Liver (tissue), 9 donors: ENCODE measurements around the gene VRK2. TPM values are rescaled to one million over a fixed set of nuclear protein-coding genes. Genes with fewer than 3 reads are reported as not detected.

Experiments used
- DNase-seq: peaks from one replicate; pipeline ENCODE4 v3.0.0-alpha.2; 2017; ENCODE audit warnings: low spot score
- H3K27ac ChIP-seq, 2 donors: one replicate each; pipeline ENCODE4 v1.7.0; 2013; ENCODE audit warnings: inconsistent platforms in 2 of 2, low read length in 2 of 2, control low read depth in 1 of 2, low read depth in 1 of 2, mild to moderate bottlenecking in 1 of 2
- H3K27me3 ChIP-seq, 4 donors: one replicate each; pipeline versions ENCODE4 v1.6.1 to v1.7.0; 2013; ENCODE audit warnings: low read length in 3 of 4, inconsistent platforms in 1 of 4, mild to moderate bottlenecking in 1 of 4, moderate library complexity in 1 of 4; ENCODE audit not compliant: control insufficient read depth in 4 of 4, insufficient read depth in 4 of 4
- H3K36me3 ChIP-seq, 4 donors: one replicate each; pipeline versions ENCODE4 v1.6.1 to v1.7.0; 2013; ENCODE audit warnings: low read length in 3 of 4, mild to moderate bottlenecking in 3 of 4, low read depth in 1 of 4, moderate library complexity in 1 of 4; ENCODE audit not compliant: control insufficient read depth in 4 of 4, insufficient read depth in 3 of 4
- H3K4me1 ChIP-seq, 4 donors: one replicate each; pipeline versions ENCODE4 v1.6.1 to v1.7.0; 2013; ENCODE audit warnings: low read length in 3 of 4, mild to moderate bottlenecking in 3 of 4, moderate library complexity in 1 of 4; ENCODE audit not compliant: control insufficient read depth in 4 of 4, insufficient read depth in 4 of 4
- H3K4me3 ChIP-seq, 3 donors: one replicate each; pipeline versions ENCODE4 v1.6.1 to v1.7.0; 2013; ENCODE audit warnings: low read length in 3 of 3, control low read depth in 1 of 3, low read depth in 1 of 3, mild to moderate bottlenecking in 1 of 3
- H3K9ac ChIP-seq, 2 donors: one replicate each; pipeline ENCODE4 v1.7.0; 2013; ENCODE audit warnings: low read length in 2 of 2, mild to moderate bottlenecking in 2 of 2, moderate library complexity in 2 of 2, control low read depth in 1 of 2, low read depth in 1 of 2
- H3K9me3 ChIP-seq, 4 donors: one replicate each; pipeline versions ENCODE4 v1.6.1 to v1.7.0; 2013; ENCODE audit warnings: low read length in 3 of 4; ENCODE audit not compliant: control insufficient read depth in 4 of 4
- EGR1 ChIP-seq, 2 donors: IDR thresholded peaks; 2 replicates each; pipeline ENCODE4 v1.6.1; 2016 to 2018; ENCODE audit warnings: antibody characterized with exemption in 2 of 2, low read depth in 2 of 2
- FOXA1 ChIP-seq: IDR thresholded peaks from 2 replicates; pipeline ENCODE4 v1.6.1; 2016; ENCODE audit warnings: antibody characterized with exemption
- FOXA2 ChIP-seq: IDR thresholded peaks from 2 replicates; pipeline ENCODE4 v1.6.1; 2016; ENCODE audit warnings: antibody characterized with exemption
- GABPA ChIP-seq, 2 donors: IDR thresholded peaks in 1 of 2; conservative IDR thresholded peaks in 1 of 2; 2 replicates each; pipeline ENCODE4 v1.6.1; 2016; ENCODE audit warnings: antibody characterized with exemption in 2 of 2, mild to moderate bottlenecking in 1 of 2, moderate library complexity in 1 of 2
- HNF4A ChIP-seq, 2 donors: conservative IDR thresholded peaks; 2 replicates each; pipeline ENCODE4 v1.6.1; 2016; ENCODE audit warnings: antibody characterized with exemption in 2 of 2, mild to moderate bottlenecking in 2 of 2
- HNF4G ChIP-seq: IDR thresholded peaks from 2 replicates; pipeline ENCODE4 v1.6.1; 2016; ENCODE audit warnings: antibody characterized with exemption
- JUND ChIP-seq, 2 donors: IDR thresholded peaks; 2 replicates each; pipeline ENCODE4 v1.6.1; 2016; ENCODE audit warnings: antibody characterized with exemption in 2 of 2
- NR2F2 ChIP-seq: IDR thresholded peaks from 2 replicates; pipeline ENCODE4 v1.6.1; 2016; ENCODE audit warnings: antibody characterized with exemption
- RAD21 ChIP-seq, 2 donors: IDR thresholded peaks; 2 replicates each; pipeline ENCODE4 v1.6.1; 2016; ENCODE audit warnings: antibody characterized with exemption in 2 of 2, mild to moderate bottlenecking in 2 of 2
- RXRA ChIP-seq, 2 donors: IDR thresholded peaks; 2 replicates each; pipeline ENCODE4 v1.6.1; 2017 to 2018; ENCODE audit warnings: antibody characterized with exemption in 2 of 2, mild to moderate bottlenecking in 1 of 2
- SP1 ChIP-seq: IDR thresholded peaks from 2 replicates; pipeline ENCODE4 v1.6.1; 2018; ENCODE audit warnings: antibody characterized with exemption, mild to moderate bottlenecking
- TAF1 ChIP-seq: conservative IDR thresholded peaks from 2 replicates; pipeline ENCODE4 v1.6.1; 2016; ENCODE audit warnings: antibody characterized with exemption, mild to moderate bottlenecking
- YY1 ChIP-seq: IDR thresholded peaks from 2 replicates; pipeline ENCODE4 v1.6.1; 2016; ENCODE audit warnings: antibody characterized with exemption, mild to moderate bottlenecking
- WGBS: extraction: QIAGEN DNeasy Blood & Tissue Kit; methylation state at CpG from one replicate; pipeline ENCODE4 v1.1.7; 2013; 5-methylcytosine and 5-hydroxymethylcytosine counted together
- polyA plus RNA-seq, 2 donors: library from polyadenylated mRNA; stranded (reverse) in 1 of 2; unstranded in 1 of 2; fragments of 200-250 nt in 1 of 2; fragments of >200 nt in 1 of 2; fragmentation: Nextera tagmentation in 1 of 2; extraction: Ambion mirVana in 1 of 2; gene quantifications; one replicate each; pipeline versions ENCODE4 v1.2.1 to v1.2.3, GENCODE V29; 2013 to 2015
- total RNA-seq, 2 donors: library from RNA; depleted of rRNA; stranded (reverse); fragments of >200 nt; gene quantifications; one replicate each; pipeline ENCODE4 v1.2.3, GENCODE V29; 2014
- TF ChIP-seq, protein P1 (sequence below): IDR thresholded peaks from 2 replicates; pipeline ENCODE4 v1.6.1; 2016; ENCODE audit warnings: antibody characterized with exemption
- TF ChIP-seq, protein P2 (sequence below): IDR thresholded peaks from 2 replicates; pipeline ENCODE4 v1.6.1; 2016; ENCODE audit warnings: antibody characterized with exemption, mild to moderate bottlenecking
- TF ChIP-seq, protein P3 (sequence below): fragments of 150-350 bp; IDR thresholded peaks from 2 replicates; pipeline ENCODE4 v1.5.1; 2017; ENCODE audit warnings: improper control_type of control experiment, low read depth, low read length; ENCODE audit not compliant: missing input control
- TF ChIP-seq, protein P4 (sequence below): IDR thresholded peaks from 2 replicates; pipeline ENCODE4 v1.6.1; 2016; ENCODE audit warnings: antibody characterized with exemption
- donor health status: healthy.
- donor health status: healthy.
- donor health status: healthy.
- donor health status: healthy.
- donor health status: healthy.

Gene VRK2
- total and polyA plus RNA-seq, 4 donors: 5.4 to 17.3 (median 8.5) TPM

DNA sequence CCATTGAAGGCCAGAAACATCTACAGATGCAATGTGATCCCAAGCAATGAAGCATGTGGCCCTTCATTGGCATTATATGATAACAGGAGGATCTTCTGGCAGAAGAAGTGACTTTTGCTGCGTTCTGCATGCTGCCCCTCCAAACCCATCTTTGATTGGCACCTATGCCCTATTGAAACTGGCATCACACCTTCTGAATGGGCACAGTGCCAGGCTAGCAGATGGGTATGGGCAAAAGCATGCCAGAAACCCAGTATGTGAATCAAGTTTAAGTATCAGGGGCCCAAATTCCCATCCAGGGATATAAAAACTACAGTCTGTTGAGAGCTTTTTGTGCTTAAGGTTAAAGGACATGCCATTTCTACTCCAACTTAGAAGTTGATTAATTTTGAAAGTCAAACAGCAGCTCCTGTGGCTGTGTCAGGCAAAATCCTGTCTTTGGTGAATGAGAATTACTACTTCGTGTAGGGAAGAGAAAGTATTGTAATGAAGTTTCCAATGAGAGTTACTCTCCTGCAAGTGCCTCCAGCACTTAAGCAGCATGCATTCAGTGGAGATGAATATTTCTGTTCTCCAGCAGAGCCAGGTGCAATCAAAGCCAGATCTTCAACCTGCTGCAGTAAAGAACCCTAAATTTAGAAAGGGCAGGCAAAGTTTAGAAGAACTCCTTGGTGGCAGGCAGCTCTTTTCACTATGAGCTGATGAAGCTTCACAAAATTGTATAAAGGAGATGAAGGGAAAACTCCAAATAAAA lies 8.6 kb downstream of the VRK2 start:
- 90% methylated on average over 2 of the region's 2 CpGs for WGBS
- Histone ChIP-seq H3K27ac (no peak overlapping the region), H3K9ac (no peak overlapping the region), H3K9me3 (no peaks in the 10 kb centered on the region), H3K36me3 (peaks cover 0 to 2% (median 0%) of the 10 kb centered on the region in 4 donors), H3K4me1 (no peaks in the 10 kb centered on the region), H3K4me3 (no peak overlapping the region), H3K27me3 (no peaks in the 10 kb centered on the region)
- TF ChIP-seq, protein P1, sequence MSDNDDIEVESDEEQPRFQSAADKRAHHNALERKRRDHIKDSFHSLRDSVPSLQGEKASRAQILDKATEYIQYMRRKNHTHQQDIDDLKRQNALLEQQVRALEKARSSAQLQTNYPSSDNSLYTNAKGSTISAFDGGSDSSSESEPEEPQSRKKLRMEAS: no peak
- TF ChIP-seq GABPA (IDR thresholded peaks at IDR 0.05 in 1 of 2, conservative IDR thresholded peaks at IDR 0.05 in 1 of 2) (no peak), SP1 (no peak), EGR1 (IDR thresholded peaks at IDR 0.05; ENCODE audit: low read depth in 2 of 2) (no peak), HNF4G (no peak), NR2F2 (no peak), FOXA2 (no peak), FOXA1 (no peak), RAD21 (IDR thresholded peaks at IDR 0.05) (no peak), YY1 (no peak)
- TF ChIP-seq, protein P2, sequence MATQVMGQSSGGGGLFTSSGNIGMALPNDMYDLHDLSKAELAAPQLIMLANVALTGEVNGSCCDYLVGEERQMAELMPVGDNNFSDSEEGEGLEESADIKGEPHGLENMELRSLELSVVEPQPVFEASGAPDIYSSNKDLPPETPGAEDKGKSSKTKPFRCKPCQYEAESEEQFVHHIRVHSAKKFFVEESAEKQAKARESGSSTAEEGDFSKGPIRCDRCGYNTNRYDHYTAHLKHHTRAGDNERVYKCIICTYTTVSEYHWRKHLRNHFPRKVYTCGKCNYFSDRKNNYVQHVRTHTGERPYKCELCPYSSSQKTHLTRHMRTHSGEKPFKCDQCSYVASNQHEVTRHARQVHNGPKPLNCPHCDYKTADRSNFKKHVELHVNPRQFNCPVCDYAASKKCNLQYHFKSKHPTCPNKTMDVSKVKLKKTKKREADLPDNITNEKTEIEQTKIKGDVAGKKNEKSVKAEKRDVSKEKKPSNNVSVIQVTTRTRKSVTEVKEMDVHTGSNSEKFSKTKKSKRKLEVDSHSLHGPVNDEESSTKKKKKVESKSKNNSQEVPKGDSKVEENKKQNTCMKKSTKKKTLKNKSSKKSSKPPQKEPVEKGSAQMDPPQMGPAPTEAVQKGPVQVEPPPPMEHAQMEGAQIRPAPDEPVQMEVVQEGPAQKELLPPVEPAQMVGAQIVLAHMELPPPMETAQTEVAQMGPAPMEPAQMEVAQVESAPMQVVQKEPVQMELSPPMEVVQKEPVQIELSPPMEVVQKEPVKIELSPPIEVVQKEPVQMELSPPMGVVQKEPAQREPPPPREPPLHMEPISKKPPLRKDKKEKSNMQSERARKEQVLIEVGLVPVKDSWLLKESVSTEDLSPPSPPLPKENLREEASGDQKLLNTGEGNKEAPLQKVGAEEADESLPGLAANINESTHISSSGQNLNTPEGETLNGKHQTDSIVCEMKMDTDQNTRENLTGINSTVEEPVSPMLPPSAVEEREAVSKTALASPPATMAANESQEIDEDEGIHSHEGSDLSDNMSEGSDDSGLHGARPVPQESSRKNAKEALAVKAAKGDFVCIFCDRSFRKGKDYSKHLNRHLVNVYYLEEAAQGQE: no peak
- DNase-seq: no peak

DNA sequence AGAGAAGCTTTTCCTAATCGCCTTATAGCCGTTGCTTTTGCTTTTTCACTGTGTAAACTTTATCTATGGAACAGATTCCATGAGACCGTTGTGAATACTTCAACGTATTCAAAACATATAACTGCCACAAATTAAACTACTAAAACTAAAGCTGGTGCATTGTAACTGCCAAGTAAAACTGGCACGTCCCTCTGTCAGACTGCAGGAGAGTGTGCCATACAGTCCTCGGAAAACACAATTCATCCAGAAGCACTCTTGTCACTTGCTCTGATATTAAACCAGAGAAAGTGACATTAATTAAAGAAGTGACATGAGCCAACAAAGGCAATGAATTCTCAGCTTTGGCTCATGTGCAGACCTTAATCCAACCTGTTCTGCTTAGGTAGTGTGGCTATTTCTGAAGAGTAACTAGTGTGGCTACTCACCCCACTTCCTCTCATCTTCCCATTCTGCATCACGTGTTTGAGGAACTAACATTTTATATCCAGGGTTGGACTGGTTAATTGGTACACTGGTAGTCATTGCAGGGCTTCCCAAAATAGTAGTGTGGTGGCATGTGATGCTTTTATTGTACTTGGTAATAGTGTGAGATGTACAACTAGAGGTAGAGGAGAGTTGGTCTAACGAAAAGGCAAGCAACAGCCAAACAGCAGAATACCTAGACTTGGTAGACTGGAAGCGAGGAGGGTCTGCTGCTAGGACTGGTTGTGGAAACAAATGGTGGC lies 9.7 kb downstream of the VRK2 start:
- peaks cover 0 to 2% (median 0%) of the 10 kb centered on the region in 4 donors for H3K36me3 ChIP-seq
- no peaks in the 10 kb centered on the region for H3K9me3 ChIP-seq
- H3K9ac ChIP-seq: no peak overlapping the region
- TF ChIP-seq JUND (IDR thresholded peaks at IDR 0.05) (no peak), RAD21 (IDR thresholded peaks at IDR 0.05) (no peak), HNF4A (conservative IDR thresholded peaks at IDR 0.05) (no peak), TAF1 (no peak), HNF4G (no peak), RXRA (IDR thresholded peaks at IDR 0.05) (no peak), FOXA1 (no peak)
- TF ChIP-seq, protein P3, sequence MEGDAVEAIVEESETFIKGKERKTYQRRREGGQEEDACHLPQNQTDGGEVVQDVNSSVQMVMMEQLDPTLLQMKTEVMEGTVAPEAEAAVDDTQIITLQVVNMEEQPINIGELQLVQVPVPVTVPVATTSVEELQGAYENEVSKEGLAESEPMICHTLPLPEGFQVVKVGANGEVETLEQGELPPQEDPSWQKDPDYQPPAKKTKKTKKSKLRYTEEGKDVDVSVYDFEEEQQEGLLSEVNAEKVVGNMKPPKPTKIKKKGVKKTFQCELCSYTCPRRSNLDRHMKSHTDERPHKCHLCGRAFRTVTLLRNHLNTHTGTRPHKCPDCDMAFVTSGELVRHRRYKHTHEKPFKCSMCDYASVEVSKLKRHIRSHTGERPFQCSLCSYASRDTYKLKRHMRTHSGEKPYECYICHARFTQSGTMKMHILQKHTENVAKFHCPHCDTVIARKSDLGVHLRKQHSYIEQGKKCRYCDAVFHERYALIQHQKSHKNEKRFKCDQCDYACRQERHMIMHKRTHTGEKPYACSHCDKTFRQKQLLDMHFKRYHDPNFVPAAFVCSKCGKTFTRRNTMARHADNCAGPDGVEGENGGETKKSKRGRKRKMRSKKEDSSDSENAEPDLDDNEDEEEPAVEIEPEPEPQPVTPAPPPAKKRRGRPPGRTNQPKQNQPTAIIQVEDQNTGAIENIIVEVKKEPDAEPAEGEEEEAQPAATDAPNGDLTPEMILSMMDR: no peak
- TF ChIP-seq, protein P2: no peak
- TF ChIP-seq, protein P1: no peak
- TF ChIP-seq, protein P4, sequence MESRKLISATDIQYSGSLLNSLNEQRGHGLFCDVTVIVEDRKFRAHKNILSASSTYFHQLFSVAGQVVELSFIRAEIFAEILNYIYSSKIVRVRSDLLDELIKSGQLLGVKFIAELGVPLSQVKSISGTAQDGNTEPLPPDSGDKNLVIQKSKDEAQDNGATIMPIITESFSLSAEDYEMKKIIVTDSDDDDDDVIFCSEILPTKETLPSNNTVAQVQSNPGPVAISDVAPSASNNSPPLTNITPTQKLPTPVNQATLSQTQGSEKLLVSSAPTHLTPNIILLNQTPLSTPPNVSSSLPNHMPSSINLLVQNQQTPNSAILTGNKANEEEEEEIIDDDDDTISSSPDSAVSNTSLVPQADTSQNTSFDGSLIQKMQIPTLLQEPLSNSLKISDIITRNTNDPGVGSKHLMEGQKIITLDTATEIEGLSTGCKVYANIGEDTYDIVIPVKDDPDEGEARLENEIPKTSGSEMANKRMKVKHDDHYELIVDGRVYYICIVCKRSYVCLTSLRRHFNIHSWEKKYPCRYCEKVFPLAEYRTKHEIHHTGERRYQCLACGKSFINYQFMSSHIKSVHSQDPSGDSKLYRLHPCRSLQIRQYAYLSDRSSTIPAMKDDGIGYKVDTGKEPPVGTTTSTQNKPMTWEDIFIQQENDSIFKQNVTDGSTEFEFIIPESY: no peak
- no peaks in the 10 kb centered on the region for H3K4me1 ChIP-seq
- H3K4me3 ChIP-seq: no peak overlapping the region
- DNase-seq: no peak
- no peaks in the 10 kb centered on the region for H3K27me3 ChIP-seq
- H3K27ac ChIP-seq: no peak overlapping the region
- WGBS: 93% methylated on average over 9 of the region's 9 CpGs
